RCC 7860 (cell line): ENCODE data around the gene CPTP.

Experiments
- DNase-seq: peaks from one replicate; pipeline ENCODE4 v3.0.0-alpha.2; 2015; ENCODE audit warnings: low spot score
- FAIRE-seq: peaks from 2 replicates; lab custom pipeline; 2012; peaks lifted over from hg19 to GRCh38; lab: Jason Lieb, UNC

The CPTP gene

DNA sequence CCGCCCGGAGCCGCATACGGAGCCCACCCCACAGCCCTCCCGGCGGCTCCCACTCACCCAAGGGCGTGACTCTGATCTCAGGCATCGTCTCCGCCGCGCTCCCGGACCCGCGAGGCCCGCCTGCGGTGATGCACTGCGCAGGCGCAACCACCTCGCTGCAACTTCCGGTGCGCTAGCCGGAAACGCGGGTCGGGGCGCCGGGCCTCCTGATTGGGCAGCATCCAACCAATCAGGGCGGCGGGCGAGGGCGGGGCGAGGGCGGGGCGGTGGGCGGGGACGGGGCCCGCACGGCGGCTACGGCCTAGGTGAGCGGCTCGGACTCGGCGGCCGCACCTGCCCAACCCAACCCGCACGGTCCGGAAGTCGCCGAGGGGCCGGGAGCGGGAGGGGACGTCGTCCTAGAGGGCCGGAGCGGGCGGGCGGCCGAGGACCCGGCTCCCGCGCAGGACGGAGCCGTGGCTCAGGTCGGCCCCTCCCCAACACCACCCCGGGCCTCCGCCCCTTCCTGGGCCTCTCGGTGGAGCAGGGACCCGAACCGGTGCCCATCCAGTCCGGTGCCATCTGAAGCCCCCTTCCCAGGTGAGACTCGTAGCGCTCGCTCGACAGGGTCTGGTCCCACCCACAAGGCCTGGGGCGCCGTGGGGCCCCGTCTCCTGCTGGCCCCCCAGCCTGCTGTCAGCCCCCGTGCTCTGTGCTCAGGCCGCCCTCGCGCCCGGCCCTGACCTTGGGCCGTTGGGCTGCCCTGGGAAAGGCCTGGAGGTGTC, at the start of gene CPTP, which contains the start of gene INTS11:
Gene CPTP (plus strand): TSS at position 279 of the 764 bp plus-strand sequence. CDS start 2,109 bp downstream, outside the sequence.
Gene INTS11 (minus strand): TSS at position 137 of the 764 bp plus-strand sequence. CDS start 52 bp downstream, at position 85.
- DNase-seq (peak; percentile 83), FAIRE-seq (no peak)

- FAIRE-seq (no peak), DNase-seq (no peak)
Observed at GRCh38 chr1:1274931-1275431, 49.6 kb upstream of the CPTP start.

DNA sequence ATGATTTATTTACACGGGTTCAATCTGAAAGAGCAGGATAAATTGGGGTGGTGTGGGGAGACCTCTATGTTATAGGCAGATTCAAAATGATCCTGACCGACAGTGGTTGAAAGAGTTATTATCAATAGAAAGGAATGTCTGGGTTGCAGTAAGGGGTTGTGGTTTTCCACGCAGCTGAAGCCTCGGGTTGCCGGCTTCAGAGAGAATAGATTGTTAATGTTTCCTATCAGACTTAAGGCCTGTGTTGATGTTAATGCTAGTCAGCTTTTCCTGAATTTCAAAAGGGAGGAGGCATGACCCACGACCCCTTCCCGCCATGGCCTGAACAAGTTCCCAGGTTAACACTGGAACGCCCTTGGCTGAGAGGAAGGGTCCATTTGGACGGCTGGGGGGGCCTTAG, 48.8 kb upstream of the CPTP start:
- FAIRE-seq, result no peak
- DNase-seq, result no peak

- DNase-seq, result no peak
- no peak for FAIRE-seq
Observed at GRCh38 chr1:1278620-1279019, 46.0 kb upstream of the CPTP start.

DNA sequence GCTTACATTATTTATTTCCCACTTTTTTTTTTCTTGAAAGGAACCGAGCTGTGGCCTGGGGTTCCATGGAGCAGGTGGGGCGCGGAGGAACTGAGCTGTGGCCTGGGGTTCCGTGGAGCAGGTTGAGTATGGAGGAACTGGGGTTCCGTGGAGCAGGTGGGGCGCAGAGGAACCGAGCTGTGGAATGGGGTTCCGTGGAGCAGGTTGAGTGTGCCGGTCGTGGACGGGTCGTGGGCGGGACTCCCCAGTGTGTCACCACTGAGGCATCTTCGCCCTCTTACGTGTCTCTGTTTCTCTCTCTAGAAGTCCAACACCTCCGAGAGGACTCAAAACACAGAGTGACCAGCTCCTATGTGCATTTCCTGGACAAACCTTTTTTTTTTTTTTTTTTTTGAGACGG, 45.6 kb upstream of the CPTP start:
- no peak for DNase-seq
- FAIRE-seq, result no peak

GRCh38 chr1:1280782-1281481, 43.7 kb upstream of the CPTP start:
- FAIRE-seq, result no peak

GRCh38 chr1:1281533-1282321, 42.9 kb upstream of the CPTP start:
- FAIRE-seq (no peak), DNase-seq (peak; percentile 83)

More at GRCh38 chr1:1280782-1281481, 43.7 kb upstream of the CPTP start:
- no peak for DNase-seq

- FAIRE-seq, result no peak
Observed at GRCh38 chr1:1282998-1283397, 41.6 kb upstream of the CPTP start.

GRCh38 chr1:1283821-1284220, 40.8 kb upstream of the CPTP start:
- DNase-seq (peak; percentile 33), FAIRE-seq (no peak)

More at GRCh38 chr1:1282998-1283397, 41.6 kb upstream of the CPTP start:
- DNase-seq, result peak; percentile 41

DNA sequence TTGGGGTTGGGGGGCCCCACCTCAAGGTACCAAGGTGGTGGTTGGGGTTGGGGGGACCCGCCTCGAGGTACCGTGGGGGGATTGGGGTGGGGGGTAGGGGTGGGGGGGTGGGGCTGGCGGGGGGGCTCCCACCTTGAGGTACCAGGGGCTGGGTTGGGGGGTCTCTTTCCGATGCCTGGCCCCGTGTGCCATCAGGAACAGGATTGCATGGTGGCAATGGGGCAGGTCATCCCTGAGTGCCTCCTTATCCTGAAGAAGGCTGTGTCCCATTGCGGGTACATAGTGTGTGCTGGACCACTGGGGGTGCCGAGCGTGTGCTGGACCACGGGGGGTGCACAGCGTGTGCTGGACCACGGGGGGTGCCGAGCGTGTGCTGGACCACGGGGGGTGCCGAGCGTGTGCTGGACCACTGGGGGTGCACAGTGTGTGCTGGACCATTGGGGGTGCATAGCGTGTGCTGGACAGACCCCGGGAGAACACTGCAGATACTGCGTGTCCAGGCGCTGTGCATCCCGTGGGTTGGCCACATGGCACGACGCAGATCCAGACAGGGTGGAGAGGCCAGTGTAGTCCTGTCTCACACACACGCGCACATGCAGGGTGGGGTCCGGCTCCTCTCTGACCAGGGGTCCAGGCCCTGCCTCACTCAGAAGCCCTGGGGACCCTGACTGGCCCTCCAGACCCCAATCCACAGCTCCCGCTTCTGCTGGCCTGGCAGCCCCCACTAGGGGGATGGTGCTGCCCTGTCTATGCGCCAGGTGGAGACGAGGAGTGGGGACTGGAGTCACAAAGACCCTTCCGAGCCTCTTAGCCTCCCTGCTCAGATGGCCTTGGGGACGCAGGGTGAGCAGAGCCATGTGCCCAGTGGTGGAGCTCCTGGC, 40.1 kb upstream of the CPTP start:
- no peak for FAIRE-seq
- DNase-seq, result no peak

DNA sequence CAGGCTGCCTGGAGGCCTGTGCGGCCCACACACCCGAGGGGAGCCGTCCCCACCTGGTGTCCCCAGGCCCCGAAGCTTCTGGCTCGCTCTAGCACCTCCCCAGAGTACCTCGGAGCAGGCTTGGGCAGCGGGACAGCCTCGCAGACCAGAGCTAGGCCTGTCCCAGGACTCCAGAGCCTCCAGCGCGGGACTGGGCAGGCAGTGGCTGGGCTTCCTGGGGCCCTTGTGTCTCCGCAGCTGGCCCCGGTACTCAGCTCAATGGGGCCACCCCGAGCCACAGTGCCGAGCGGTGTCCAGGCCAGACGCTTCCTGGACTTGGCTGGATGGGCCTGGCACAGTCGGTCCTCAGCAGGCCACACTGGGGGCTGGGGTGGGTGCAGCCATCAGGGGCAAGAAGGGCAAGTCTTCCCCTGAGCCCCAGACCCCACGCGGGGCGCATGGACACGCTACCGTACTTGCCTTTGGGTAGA, 39.5 kb upstream of the CPTP start:
- DNase-seq (no peak), FAIRE-seq (no peak)

- FAIRE-seq (no peak), DNase-seq (no peak)
Observed at GRCh38 chr1:1285611-1286311, 38.8 kb upstream of the CPTP start.

- FAIRE-seq, result no peak
- DNase-seq, result no peak
Observed at GRCh38 chr1:1286313-1287261, 38.0 kb upstream of the CPTP start.

DNA sequence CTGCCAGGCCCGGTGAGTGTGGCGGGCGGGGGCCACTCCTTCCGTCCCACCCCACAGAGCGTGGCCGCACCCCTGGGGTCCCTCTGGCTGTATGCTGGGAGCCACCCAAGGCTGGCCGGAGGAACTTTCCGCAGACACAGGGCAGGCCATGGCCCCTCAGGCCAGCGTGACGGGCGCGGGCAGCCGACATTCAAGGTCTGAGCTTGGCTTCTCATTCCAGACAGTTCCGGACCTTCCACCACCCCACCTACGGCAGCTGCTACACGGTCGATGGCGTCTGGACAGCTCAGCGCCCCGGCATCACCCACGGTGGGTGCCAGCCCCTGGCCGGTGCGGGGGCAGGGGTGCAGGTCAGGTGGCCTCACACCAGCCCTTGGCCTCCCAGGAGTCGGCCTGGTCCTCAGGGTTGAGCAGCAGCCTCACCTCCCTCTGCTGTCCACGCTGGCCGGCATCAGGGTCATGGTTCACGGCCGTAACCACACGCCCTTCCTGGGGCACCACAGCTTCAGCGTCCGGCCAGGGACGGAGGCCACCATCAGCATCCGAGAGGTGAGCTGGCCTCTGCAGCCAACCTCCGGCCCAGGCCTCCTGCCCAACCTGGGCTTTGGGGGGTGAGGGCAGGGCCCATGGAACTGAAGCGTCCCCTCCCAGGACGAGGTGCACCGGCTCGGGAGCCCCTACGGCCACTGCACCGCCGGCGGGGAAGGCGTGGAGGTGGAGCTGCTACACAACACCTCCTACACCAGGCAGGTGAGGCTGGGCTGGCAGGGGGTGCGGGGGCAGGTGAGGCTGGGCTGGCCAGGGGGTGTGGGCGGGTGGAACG, 37.1 kb upstream of the CPTP start:
- FAIRE-seq (no peak), DNase-seq (no peak)

- DNase-seq, result no peak
- no peak for FAIRE-seq
Observed at GRCh38 chr1:1290238-1290731, 34.3 kb upstream of the CPTP start.

DNA sequence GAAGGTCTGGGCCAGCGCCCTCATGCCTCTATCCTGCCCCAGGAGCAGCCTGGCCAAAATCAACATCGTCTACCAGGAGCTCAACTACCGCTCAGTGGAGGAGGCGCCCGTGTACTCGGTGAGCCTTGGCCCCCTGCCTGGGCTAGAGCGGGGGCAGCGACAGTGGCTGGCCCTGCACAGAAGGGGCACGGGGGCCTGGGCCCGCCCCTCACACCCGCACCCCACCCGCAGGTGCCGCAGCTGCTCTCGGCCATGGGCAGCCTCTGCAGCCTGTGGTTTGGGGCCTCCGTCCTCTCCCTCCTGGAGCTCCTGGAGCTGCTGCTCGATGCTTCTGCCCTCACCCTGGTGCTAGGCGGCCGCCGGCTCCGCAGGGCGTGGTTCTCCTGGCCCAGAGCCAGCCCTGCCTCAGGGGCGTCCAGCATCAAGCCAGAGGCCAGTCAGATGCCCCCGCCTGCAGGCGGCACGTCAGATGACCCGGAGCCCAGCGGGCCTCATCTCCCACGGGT, 33.5 kb upstream of the CPTP start:
- DNase-seq (no peak), FAIRE-seq (no peak)
